CD4-positive, alpha-beta memory T cell (primary cell): ENCODE measurements around the gene ZNF28. TPM values are rescaled to one million over a fixed set of nuclear protein-coding genes. Genes with fewer than 3 reads are reported as not detected.
"Not testable (repeated sequence)": the region's sequence is repeated elsewhere in the genome, so short reads cannot be mapped to it uniquely, and the experiment has no call there.

Source experiments
- CTCF ChIA-PET: fragments of 350-600 bp; sonication (Branson Sonifier 250); formaldehyde crosslinking; loops from one replicate; lab custom pipeline; 2021; ENCODE audit warnings: inconsistent platforms; ENCODE audit not compliant: partially characterized antibody; lab: Charles Lee
- POLR2A ChIA-PET: fragments of 350-600 bp; sonication (Branson Sonifier 250); formaldehyde crosslinking; loops from one replicate; lab custom pipeline; 2021; ENCODE audit not compliant: partially characterized antibody; lab: Charles Lee
- DNase-seq, 5 donors: peaks; one replicate each; pipeline versions ENCODE4 v3.0.0 to v3.0.0-alpha.2; 2020 to 2022; ENCODE audit warnings: mixed read lengths in 1 of 5
- H3K27ac ChIP-seq: one replicate; pipeline ENCODE4 v1.7.0; 2013; ENCODE audit warnings: low read depth, low read length
- H3K27me3 ChIP-seq: 2 replicates; pipeline ENCODE4 v1.7.0; 2013; ENCODE audit warnings: mild to moderate bottlenecking, low read length, moderate library complexity; ENCODE audit not compliant: insufficient read depth
- H3K36me3 ChIP-seq: 2 replicates; pipeline ENCODE4 v1.7.0; 2013; ENCODE audit warnings: mild to moderate bottlenecking, low read length, moderate library complexity; ENCODE audit not compliant: insufficient read depth
- H3K4me1 ChIP-seq: 2 replicates; pipeline ENCODE4 v1.7.0; 2013; ENCODE audit warnings: mild to moderate bottlenecking, low read length, moderate library complexity; ENCODE audit not compliant: insufficient read depth
- H3K4me3 ChIP-seq, 2 donors: one replicate each; pipeline ENCODE4 v1.7.0; 2013; ENCODE audit warnings: low read length in 2 of 2, mild to moderate bottlenecking in 1 of 2
- H3K9me3 ChIP-seq, 2 donors: one replicate each; pipeline ENCODE4 v1.7.0; 2013; ENCODE audit warnings: low read length in 2 of 2, control low read depth in 1 of 2; ENCODE audit not compliant: control insufficient read depth in 1 of 2
- H3K27ac Mint-ChIP-seq, 7 donors: one replicate each; pipeline ENCODE4 v1.8.0; 2020 to 2021; ENCODE audit warnings: mixed read lengths in 7 of 7, mild to moderate bottlenecking in 6 of 7, inconsistent platforms in 3 of 7, moderate library complexity in 3 of 7
- H3K27me3 Mint-ChIP-seq, 2 donors: one replicate each; pipeline ENCODE4 v1.8.0; 2020 to 2021; ENCODE audit warnings: mixed read lengths in 2 of 2
- H3K36me3 Mint-ChIP-seq, 2 donors: one replicate each; pipeline ENCODE4 v1.8.0; 2020 to 2021; ENCODE audit warnings: mixed read lengths in 2 of 2, inconsistent platforms in 1 of 2, mild to moderate bottlenecking in 1 of 2
- H3K4me1 Mint-ChIP-seq, 4 donors: one replicate each; pipeline ENCODE4 v1.8.0; 2020 to 2021; ENCODE audit warnings: mixed read lengths in 4 of 4, mild to moderate bottlenecking in 1 of 4
- H3K4me3 Mint-ChIP-seq, 8 donors: one replicate each; pipeline ENCODE4 v1.8.0; 2020 to 2021; ENCODE audit warnings: mixed read lengths in 8 of 8, mild to moderate bottlenecking in 7 of 8, moderate library complexity in 6 of 8, inconsistent platforms in 3 of 8
- H3K9me3 Mint-ChIP-seq, 8 donors: one replicate each; pipeline ENCODE4 v1.8.0; 2020 to 2021; ENCODE audit warnings: mixed read lengths in 8 of 8, mild to moderate bottlenecking in 5 of 8, inconsistent platforms in 3 of 8, moderate library complexity in 1 of 8
- intact Hi-C: fragments of 100-400 bp; cut with micrococcal nuclease; formaldehyde crosslinking; loops from one replicate; pipeline ENCODE4 v1.15.1; 2023
- polyA plus RNA-seq, 2 donors: library from polyadenylated mRNA; unstranded; fragments of 300-500 nt; fragmentation: Illumina TruSeq; gene quantifications; one replicate each; pipeline ENCODE4 v1.2.3, GENCODE V29; 2021
- total RNA-seq, 2 experiments: library from RNA; stranded (reverse); gene quantifications; one replicate each; pipeline ENCODE4 v1.2.3, GENCODE V29; 2021

Gene ZNF28
- total and polyA plus RNA-seq, 4 experiments from 2014 or later = 14.9 to 24.6 (median 21.6) TPM

DNA sequence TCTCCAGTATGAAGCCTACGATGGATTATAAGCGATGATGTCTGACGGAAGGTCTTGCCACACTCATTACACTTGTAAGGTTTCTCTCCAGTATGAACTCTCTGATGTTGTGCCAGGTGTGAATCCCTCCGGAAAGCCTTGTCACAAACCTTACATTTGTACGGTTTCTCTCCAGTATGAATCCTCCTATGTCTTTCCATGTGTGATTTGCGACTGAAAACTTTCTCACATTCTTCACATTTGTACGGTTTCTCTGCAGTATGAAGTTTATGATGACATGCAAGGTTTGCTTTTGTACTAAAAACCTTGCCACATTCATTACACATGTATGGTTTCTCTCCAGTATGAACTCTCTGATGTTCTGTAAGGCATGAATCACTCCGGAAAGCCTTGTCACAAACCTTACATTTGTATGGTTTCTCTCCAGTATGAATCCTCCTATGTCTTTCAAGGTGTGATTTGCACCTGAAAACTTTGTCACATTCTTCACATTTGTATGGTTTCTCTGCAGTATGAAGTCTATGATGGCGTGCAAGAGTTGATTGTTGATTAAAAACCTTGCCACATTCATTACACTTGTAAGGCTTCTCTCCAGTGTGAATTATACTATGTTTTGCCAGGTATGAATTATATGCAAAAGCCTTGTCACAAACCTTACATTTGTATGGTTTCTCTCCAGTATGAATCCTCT is 21.3 kb downstream of the ZNF28 start:
- H3K27ac Mint-ChIP-seq, H3K4me1 ChIP-seq, CTCF ChIA-PET, H3K27me3 Mint-ChIP-seq, H3K27me3 ChIP-seq, intact Hi-C loops, H3K4me1 Mint-ChIP-seq, H3K4me3 Mint-ChIP-seq, DNase-seq, POLR2A ChIA-PET, H3K27ac ChIP-seq: not testable (repeated sequence)
- Histone ChIP-seq H3K4me3 (peak overlapping the region in 1 of 2 donors; percentile 16), H3K9me3 (peaks cover 28 to 81% of the 10 kb centered on the region in 2 donors), H3K36me3 (peaks cover 40% of the 10 kb centered on the region)
- Mint-ChIP-seq H3K36me3 (peaks cover 60 to 66% of the 10 kb centered on the region in 2 donors), H3K9me3 (peaks cover 3 to 95% (median 90%) of the 10 kb centered on the region in 8 donors)

DNA sequence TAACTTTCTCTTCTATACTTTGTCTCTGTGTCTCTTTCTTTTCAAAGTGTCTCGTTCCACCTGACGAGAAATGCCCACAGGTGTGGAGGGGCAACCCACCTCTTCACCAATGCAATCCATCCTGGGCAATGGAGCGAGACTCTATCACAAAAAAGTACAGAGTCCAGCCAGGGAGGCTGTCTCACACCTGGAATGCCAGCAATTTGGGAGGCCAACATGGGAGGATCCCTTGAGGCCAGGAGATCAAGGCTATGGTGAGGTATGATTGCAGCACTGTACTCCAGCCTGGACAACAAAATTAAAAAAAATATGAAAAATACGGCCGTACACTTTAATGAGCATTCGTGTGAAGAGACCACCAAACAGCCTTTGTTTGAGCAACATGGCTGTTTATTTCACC is 32.0 kb downstream of the ZNF28 start:
- intact Hi-C loops = no loop called here
- no peaks in the 10 kb centered on the region for H3K27me3 ChIP-seq

DNA sequence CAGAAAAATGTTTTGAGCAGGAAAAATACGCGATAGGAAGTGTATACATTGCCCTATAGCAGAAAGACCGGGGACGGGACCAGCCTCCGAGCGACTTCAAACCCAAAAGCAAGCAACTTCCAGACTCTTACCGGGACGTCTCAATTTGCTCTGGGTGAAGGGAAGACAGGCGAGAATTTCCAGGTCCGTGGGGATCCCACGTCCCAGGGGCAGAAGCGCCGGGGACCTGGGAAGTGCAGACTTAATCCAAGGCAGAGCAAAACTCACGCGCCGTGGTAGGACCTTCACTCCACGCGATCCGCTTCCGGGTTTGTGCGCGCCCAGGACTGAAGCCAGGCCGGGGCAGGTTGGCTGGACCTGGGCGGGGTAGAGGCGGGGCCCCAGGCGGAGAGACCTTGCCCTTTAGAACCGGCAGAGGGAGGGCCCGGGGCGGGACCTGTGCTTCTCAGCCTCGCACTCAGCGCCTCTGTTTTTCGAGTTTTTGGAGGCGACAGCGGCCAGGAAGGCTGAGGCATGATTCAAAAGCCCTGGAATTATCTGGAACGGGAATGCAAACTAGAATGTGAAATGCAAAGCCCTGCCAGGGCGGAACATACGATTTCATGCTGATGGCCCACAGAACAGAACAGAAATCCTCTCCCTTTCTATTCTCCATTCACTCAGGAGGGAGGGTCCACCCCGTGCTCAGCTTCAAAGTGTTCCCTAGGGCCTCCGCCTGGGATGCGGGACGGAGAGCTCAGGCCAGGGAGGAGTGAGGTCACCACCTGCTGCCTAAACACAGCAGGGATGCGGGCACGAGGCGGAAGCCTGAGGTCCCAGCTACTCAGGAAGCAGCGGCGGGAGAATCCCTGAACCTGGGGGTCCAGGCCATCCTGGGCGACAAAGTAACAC is 34.7 kb downstream of the ZNF28 start, which contains the start of gene ZNF600:
TSS of gene ZNF600 (minus strand) at position 328 of the 891 bp plus-strand sequence. CDS start 7,903 bp downstream, outside the sequence.
- H3K4me3 Mint-ChIP-seq = peak within 1 kb of the TSS; percentile 89 to 95 (median 93)
- H3K27me3 ChIP-seq, intact Hi-C loops: not testable (repeated sequence)

More for the DNA sequence above, 32.0 kb downstream of the ZNF28 start:
- Mint-ChIP-seq H3K36me3 (peaks cover 6 to 19% of the 10 kb centered on the region in 2 donors), H3K27me3 (no peaks in the 10 kb centered on the region), H3K4me3 (peak overlapping the region in 4 of 8 donors; percentile 20 to 58 (median 42)), H3K27ac (no peak overlapping the region), H3K9me3 (peaks cover 0 to 62% (median 30%) of the 10 kb centered on the region in 8 donors), H3K4me1 (peaks cover 16 to 33% (median 25%) of the 10 kb centered on the region in 4 donors)
- Histone ChIP-seq H3K4me3 (no peak overlapping the region), H3K27ac (no peak overlapping the region), H3K36me3 (no peaks in the 10 kb centered on the region), H3K9me3 (peaks cover 0 to 7% of the 10 kb centered on the region in 2 donors), H3K4me1 (peaks cover 11% of the 10 kb centered on the region)
- ChIA-PET CTCF (no interaction called here), POLR2A (no interaction called here)
- no peak for DNase-seq

DNA sequence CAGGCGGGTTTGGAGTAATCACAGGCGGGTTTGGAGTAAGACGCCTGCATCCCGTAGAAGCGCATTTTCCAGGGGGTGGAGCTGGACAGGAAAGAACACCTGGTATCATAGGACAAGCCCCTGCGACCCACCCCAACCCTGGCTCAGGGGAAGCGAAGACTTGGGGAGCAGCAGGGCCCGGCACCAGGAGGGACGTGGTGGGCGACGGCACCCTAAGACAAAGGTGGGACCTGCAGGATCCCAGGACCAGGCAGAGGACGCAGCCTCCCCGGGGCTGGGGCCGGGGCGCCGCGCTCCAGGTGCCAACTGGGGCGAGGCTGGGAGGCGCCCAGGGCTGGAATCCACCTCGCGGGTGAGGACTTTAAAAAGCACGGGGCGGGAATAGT is 35.4 kb downstream of the ZNF28 start:
- Histone ChIP-seq H3K9me3 (no peaks in the 10 kb centered on the region), H3K4me1 (peaks cover 11% of the 10 kb centered on the region), H3K27me3 (no peaks in the 10 kb centered on the region), H3K27ac (peak overlapping the region; percentile 51), H3K36me3 (no peaks in the 10 kb centered on the region), H3K4me3 (peak overlapping the region; percentile 76 to 84)
- Mint-ChIP-seq H3K9me3 (peaks cover 0 to 48% (median 17%) of the 10 kb centered on the region in 8 donors), H3K4me3 (peak overlapping the region; percentile 89 to 95 (median 93)), H3K27ac (peak overlapping the region; percentile 38 to 94 (median 90)), H3K4me1 (peaks cover 20 to 45% (median 33%) of the 10 kb centered on the region in 4 donors), H3K36me3 (peaks cover 27% of the 10 kb centered on the region in 2 donors), H3K27me3 (no peaks in the 10 kb centered on the region)
- DNase-seq = no peak
- CTCF ChIA-PET = no interaction called here
- POLR2A ChIA-PET = no interaction called here
- intact Hi-C loops = no loop called here

More for the DNA sequence above, 34.7 kb downstream of the ZNF28 start, which contains the start of gene ZNF600:
- not testable (repeated sequence) for H3K9me3 ChIP-seq, H3K36me3 ChIP-seq, H3K27me3 Mint-ChIP-seq
- POLR2A ChIA-PET = interaction anchor here (0.6 kb wide), 1 partner anchor 214 kb away, joined by 3 read pairs; no protein-coding TSS in a partner anchor
- Histone ChIP-seq H3K4me1 (peaks cover 11% of the 10 kb centered on the region), H3K4me3 (peak within 1 kb of the TSS; percentile 76 to 84), H3K27ac (peak within 1 kb of the TSS; percentile 51)
- H3K9me3 Mint-ChIP-seq = peaks cover 0 to 50% (median 17%) of the 10 kb centered on the region in 8 donors
- H3K36me3 Mint-ChIP-seq = peaks cover 21 to 27% of the 10 kb centered on the region in 2 donors
- peak; percentile 40 to 85 (median 71) for DNase-seq
- peak within 1 kb of the TSS; percentile 38 to 94 (median 90) for H3K27ac Mint-ChIP-seq
- peaks cover 20 to 45% (median 33%) of the 10 kb centered on the region in 4 donors for H3K4me1 Mint-ChIP-seq
- CTCF ChIA-PET = interaction anchor here (0.6 to 1.2 kb wide), 2 partner anchors 177 to 481 kb away, joined by 3 read pairs; no protein-coding TSS in a partner anchor

DNA sequence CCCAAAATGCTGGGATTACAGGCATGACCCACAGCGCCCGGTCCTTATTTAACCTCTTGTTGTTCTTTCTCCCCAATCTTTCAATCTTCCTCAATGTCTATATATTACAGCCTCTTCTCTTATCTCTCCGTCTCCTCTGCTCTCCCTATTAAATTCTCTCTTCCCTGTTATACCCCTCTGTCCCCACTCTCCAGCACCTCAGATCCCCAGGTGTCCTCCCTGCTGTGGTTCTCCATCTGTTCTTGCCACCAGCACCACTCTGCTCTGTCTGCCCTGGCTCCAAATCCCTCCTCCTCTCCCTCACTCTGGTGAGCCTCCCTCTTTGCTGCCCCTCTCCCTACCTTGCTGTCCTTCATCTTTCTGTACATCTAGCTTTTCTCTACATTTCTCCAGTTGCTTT is 35.9 kb downstream of the ZNF28 start:
- DNase-seq = no peak
- Mint-ChIP-seq H3K4me1 (peaks cover 20 to 49% (median 33%) of the 10 kb centered on the region in 4 donors), H3K36me3 (peaks cover 30 to 32% of the 10 kb centered on the region in 2 donors), H3K27ac (peak overlapping the region; percentile 38 to 94 (median 89)), H3K27me3 (no peaks in the 10 kb centered on the region), H3K4me3 (peak overlapping the region; percentile 89 to 95 (median 93)), H3K9me3 (peaks cover 0 to 49% (median 19%) of the 10 kb centered on the region in 8 donors)
- no peaks in the 10 kb centered on the region for H3K9me3 ChIP-seq
- ChIA-PET CTCF (no interaction called here), POLR2A (no interaction called here)
- intact Hi-C loops = no loop called here
- H3K27me3 ChIP-seq = no peaks in the 10 kb centered on the region
- peaks cover 11% of the 10 kb centered on the region for H3K4me1 ChIP-seq
- H3K27ac ChIP-seq = peak overlapping the region; percentile 51
- no peaks in the 10 kb centered on the region for H3K36me3 ChIP-seq
- H3K4me3 ChIP-seq = peak overlapping the region in 1 of 2 donors; percentile 76

DNA sequence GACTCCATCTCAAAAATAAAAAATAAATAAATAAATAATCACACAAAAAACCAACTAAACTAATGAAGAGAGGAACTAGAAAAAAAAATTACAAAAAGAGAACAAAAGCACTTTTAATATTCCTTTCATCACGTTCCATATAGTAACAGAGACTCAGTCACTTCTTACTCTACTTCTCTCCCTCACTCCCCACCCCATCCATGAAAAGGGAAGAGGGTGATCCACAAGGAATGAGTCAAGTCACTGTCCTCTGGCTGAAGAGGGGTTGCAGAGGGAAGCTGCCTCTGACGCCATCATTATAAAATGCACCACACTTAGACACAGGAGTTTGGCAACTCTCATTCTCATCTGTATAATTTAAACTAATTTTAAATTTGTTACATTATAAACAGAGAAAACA is 38.6 kb downstream of the ZNF28 start:
- H3K4me3 Mint-ChIP-seq = peak overlapping the region in 1 of 8 donors; percentile 36
- H3K9me3 ChIP-seq, H3K36me3 ChIP-seq, DNase-seq, H3K27ac ChIP-seq, H3K27me3 ChIP-seq, H3K27me3 Mint-ChIP-seq, intact Hi-C loops, H3K4me3 ChIP-seq, CTCF ChIA-PET, POLR2A ChIA-PET: not testable (repeated sequence)
- H3K36me3 Mint-ChIP-seq = peaks cover 50 to 57% of the 10 kb centered on the region in 2 donors
- peaks cover 31 to 73% (median 52%) of the 10 kb centered on the region in 4 donors for H3K4me1 Mint-ChIP-seq
- H3K27ac Mint-ChIP-seq = peak overlapping the region in 1 of 7 donors; percentile 17
- peaks cover 0 to 56% (median 40%) of the 10 kb centered on the region in 8 donors for H3K9me3 Mint-ChIP-seq
- H3K4me1 ChIP-seq = peaks cover 11% of the 10 kb centered on the region
